HG02973 (cell line): ENCODE data around the gene TNNI3.

Source experiments
- ATAC-seq: cut with Tn5 transposase; IDR thresholded peaks from one replicate; pipeline ENCODE4 v1.9.1; 2021; ENCODE audit warnings: moderate library complexity; ENCODE audit not compliant: unreplicated experiment

Gene TNNI3

DNA sequence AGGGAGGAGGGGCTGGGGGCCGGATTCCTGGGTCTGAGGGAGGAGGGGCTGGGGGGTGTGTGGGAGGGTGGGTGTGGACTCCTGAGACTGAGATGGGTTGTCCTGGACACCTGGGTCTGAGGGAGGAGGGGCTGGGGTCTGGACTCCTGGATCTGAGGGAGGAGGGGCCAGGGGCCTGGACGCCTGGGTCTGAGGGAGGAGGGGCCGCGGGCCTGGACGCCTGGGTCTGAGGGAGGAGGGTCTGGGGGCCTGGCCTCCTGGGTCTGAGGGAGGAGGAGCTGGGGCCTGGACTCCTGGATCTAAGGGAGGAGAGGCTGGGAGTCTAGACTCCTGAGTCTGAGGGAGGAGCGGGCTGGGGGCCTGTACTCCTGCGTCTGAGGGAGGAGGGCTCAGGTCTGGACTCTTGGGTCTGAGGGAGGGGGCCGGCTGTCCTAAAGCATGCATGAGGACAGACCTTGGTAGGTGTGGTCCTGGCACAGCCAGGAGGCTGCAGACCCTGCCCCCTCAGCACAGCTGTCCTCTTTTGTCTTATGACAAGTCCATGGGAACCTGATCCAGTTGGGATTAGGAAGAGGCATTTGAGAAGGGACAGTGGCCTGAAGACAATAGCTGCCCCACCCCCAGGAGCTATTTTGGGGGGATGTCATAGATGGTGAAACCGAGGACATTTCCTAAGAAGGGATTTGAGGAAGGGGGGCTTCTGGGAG lies 9.8 kb downstream of the TNNI3 start:
- ATAC-seq = no peak

DNA sequence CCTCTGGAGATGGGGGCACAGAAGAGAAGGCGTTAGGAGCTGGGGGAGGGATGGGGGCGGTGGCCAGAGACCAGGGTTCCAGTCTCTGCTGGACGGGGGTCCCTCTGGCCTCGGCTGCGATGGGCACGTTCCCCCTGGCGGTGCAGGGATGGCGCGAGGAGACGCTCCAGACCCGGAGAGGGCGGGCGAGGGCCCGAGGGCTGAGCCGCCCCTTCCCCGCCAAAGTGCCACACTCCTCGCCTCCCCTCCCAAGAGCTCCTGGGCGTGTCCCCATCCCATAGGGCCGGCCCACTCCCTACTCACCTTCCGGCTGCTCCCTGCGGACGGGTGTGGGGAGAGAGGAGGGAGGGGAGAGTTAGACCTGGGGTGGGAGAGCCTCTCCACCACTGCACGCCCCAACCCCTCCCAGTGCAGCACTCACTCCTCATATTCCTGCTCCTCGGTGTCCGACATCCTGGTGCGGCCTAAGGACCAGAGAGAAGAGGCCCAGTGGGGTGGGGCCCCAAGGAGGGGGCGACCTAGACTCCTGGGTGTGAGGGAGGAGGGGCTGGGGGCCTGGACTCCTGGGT lies 10.7 kb downstream of the TNNI3 start:
- ATAC-seq = no peak

DNA sequence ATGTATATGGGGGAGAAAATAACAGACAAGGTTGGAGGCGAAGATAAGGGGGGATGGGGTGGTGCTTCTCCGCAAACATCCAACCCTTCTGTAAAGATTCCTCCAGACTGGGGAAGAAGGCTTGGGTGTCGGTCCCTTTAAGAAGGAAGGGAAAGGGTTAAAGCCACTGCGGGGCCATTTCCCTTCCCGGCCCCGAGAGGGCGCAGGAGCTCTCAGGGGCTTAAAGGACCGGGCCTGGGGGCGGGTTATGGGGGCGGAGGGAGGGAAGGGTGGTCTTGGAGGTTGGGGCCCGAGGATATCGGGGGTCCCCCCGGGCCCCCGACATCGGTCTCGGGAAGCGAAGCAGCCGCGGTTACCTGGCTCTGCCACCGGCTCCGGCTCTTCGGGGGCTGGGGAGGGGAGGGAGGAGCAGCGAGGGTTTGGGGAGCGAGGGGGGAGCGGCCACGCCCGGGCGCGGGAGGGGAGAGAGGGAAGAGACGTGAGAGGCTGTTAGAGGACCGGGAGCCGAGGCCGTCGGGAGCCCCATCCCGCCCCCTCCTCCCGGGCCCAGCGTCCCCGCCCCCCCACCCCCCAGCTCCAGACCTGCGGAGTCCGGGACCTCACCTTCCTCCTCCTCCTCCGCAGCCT lies 11.3 kb downstream of the TNNI3 start:
- ATAC-seq = no peak

DNA sequence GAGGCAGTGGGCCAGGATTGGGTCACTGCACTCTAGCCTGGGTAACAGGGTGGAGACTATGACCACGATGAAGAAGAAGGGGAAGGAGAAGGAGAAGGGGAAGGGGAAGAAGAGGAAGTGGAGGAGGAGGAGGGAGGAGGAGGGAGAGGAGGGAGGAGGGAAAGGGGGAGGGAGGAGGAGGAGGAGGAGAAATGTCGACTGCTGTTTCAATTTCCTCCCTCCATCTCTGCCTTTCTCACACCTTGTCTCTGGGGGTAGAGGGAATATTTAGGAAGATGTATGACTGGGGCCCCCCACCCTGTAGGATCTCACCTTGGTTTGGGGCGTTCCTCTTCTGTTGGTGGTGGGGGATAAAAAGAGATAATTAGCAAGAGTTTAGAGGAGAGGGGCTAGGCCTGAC lies 12.3 kb downstream of the TNNI3 start:
- no peak for ATAC-seq

DNA sequence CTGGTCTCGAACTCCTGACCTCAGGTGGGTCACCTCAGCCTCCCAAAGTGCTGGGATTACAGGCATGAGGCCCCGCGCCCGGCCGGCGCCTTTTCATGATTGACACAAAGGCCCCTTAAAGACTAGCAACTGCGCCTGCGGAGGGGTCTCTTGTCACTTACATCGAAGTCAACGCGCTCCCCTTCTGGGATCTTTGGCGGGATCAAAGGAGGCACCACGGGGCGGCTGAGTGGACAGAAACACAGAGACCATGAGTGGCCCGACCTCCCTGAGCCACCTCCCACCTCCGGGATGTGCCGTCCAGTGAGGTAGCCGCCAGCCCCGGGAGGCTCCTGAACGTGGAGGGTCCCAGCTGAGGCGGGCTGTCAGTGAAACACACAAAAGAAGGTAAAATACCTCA lies 15.8 kb downstream of the TNNI3 start:
- ATAC-seq = no peak

DNA sequence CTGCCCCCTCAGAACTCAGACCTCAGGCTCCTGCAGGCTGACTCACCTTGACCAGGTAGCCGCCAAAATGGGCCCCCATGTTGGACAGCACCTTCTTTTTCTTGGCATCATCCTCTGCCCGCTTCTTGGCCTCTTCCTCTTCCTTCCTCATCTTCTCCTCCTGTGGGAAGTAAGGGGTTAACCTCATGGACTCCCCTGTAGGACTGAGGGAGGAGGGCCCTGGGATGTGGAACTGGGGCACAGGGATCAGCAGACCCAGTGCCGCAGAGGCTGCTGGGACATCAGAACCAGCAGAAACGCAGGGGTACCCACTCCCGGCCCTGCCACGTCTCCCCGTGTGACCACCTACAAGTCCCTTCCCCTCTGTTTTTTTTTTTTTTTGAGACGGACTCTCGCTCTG lies 19.6 kb downstream of the TNNI3 start:
- ATAC-seq = no peak

DNA sequence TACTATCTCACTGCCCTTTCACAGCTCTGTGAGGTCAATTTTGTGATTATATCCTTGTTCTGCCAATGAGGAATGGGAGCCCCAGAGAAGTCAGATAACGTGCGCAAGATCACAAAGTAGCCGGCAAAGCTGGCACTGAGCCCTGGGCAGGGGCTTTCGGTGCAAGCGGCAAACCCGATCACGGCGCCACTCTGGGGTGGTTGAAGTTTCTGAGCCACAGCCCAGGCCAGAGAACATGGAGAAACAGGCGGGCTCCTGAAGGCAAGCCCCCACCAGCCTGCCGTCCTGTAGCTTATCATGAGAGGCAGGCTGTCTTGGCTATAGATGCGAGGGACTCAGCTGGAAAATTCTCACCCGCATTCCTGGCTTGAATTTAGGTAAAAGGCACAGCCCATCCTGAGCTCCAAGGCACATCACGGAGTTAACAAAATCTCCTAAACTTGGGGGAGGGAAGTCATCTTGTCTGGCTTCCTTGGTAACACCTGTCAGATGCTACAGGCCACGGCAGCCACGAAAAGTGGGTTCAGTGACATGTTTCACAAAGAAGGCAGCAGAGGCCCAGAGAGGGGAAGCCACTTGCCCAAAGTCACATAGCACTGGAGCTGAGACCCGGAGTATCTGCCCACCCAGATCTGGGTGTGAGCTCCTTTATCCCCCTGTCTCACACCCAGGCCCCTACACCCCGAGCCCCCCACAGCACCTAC lies 21.0 kb downstream of the TNNI3 start:
- no peak for ATAC-seq

DNA sequence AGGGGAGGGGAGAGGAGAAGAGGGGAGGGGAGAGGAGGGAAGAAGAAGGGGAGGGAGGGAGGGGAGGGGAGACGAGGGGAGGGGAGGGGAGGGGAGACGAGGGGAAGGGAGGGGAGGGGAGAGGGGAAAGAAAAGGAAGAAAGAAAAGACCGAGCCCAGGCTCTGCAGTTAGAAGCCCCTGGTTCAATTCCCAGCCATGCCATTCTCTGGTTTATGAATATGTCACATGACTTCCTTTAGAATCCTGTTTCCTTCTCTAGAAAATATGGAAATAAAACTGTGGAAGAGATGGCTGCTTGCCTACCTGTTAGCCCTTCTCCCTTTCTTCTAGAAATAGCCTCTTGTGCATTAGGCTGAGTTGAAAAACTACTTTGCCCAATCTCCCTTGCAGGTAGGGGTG lies 22.8 kb downstream of the TNNI3 start:
- ATAC-seq = no peak

DNA sequence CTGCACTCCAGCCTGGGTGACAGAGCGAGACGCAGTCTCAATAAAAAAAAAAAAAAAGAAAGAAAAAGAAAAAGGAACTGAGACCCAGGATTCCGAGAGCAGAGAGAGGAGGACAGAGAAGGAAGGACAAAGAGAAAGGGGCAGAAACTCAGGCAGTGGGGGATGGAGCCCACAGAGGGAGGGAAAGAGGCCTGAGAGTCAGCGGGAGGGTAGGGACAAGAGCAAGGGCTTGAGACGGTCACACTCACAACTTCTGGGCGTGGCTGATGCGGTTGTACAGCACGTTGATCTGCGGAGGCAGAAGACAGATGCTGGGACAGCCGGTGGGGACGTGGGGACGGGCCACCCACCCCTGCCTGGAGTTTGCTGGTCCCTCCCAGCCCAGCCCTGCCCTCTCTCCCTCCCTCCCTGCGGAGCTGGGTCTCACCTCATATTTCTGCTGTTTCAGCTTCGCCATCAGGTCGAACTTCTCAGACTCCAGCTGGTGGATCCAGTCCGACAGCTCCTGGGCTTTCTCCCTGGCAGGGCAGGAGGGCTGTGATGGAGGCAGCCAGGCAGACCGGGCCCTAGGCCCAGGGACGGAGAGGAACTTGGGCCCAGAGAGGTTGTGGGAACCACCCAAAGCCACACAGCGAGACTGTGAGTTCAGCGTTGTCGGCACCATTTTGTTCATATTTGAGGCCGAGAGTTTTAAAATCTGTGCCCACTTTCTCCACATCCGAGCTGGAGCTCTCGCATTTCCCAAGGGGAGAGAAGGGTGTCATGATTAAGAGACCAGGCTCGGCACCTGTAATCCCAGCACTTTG lies 23.7 kb downstream of the TNNI3 start:
- no peak for ATAC-seq

DNA sequence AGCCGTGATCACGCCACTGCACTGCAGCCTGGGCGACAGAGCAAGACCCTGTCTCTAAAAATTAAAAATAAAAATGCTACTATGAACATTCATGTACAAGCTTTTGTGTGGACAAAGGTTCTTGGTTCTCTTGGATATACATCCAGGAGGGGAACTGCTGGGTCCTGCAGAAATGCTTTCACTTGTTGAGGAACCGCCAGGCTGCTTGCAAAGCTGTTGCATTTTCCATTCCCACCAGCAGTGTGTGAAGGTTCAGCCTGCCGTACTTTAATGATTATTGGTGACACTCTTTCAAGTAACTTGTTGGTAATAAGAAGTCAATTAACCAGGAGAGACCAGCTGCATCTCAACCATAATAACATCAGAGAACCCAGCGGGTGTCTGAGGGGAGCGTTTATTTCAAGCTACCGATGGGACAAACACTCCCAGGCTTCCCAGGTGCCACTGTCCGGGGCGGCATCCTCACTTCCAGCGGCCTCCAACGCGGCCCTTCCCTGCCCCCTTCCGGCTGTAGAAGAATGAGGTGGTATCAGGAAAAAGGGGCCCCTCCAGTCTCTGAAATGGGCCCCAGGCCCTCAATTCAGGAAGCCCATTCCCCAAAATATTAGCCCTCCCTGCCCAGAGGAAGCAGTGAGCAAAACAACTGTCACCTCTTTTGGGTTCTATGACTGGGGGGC lies 24.9 kb downstream of the TNNI3 start:
- ATAC-seq = no peak

DNA sequence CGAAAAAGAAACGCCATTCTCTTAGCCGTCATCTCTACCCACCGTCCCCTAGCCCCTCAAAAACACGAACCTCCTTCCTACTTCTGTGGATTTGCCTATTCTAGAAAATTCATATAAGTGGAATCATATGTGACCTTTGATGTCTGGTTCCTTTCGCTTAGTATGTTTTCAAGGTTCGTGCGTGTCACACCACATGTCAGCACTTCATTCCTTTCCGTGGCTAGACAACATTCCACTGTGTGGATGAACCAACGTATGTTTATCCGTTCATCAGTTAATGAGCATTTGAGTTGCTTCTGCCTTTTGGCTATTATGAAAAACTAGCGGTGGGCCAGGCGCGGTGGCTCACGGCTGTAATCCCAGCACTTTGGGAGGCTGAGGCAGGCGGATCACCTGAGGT lies 26.1 kb downstream of the TNNI3 start:
- ATAC-seq = no peak

DNA sequence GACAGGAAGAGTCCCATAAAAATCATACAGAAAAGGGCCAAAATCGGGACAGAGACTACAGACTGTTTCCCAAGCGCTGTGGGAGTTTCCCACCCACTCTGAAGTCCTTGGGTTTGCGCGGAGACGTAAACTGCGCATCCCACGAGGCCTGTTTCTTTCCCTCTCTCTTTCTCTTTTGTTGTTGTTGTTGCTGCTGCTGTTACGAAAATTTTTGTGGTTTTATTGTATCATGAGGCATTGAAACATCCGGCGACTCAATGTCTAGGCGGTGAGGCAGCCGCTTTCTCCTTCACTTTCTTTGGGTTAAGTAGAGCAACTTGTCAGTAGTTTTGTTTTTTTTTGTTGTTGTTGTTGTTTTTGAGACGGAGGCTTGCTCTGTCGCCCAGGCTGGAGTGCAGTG lies 38.5 kb downstream of the TNNI3 start:
- ATAC-seq = no peak

DNA sequence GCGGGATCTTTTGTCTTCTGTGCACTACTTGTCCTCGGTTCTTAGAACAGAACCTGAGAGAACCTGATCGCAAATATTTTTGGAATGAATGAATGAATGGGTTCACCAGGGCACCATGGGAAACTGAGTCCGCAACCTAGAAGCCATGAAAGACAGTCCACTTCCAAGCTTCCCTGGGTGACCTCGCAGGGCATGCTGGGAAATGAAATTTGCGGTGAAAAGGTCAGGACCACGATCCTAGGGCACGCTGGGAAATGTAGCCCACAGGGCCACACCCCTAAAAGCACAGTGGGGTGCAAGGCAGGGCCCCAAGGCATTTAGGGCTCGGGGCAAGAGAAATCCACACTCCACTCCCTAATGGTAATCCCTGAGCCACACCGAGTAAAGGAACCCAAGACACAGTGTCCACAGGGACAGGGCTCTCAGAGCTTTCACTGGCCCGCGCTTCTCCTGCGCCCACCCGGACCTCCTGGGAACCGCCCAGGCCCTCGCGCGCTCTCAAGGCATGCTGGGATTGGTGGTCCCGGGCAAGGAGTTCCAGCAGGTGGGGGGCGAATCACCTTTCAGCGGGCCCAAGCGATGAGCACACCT lies 39.0 kb downstream of the TNNI3 start:
- ATAC-seq = no peak

DNA sequence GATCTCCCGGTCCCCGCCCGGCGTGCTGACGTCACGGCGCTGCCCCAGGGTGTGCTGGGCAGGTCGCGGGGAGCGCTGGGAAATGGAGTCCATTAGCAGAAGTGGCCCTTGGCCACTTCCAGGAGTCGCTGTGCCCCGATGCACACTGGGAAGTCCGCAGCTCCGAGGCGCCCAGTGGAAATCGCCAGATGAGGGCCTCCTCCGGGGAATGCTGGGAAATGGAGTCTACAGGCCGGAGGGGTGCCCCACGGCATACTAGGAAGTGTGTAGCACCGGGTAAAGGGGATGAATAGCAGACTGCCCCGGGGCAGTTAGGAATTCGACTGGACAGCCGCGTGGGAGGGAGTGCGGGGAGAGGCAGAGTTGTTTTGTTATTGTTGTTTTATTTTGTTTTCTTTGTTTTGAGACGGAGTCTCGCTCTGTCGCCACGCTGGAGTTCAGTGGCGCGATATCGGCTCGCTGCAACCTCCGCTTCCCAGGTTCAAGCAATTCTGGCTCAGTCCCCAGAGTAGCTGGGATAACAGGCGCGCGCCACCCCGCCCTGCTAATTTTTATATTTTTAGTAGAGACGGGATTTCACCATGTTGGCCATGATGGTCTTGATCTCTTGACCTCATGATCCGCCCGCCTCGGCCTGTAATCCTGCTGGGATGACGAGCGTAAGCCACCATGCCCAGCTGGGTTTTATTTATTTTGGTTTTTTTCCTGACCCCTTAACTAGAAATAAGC lies 39.7 kb downstream of the TNNI3 start:
- ATAC-seq = peak; percentile 80

DNA sequence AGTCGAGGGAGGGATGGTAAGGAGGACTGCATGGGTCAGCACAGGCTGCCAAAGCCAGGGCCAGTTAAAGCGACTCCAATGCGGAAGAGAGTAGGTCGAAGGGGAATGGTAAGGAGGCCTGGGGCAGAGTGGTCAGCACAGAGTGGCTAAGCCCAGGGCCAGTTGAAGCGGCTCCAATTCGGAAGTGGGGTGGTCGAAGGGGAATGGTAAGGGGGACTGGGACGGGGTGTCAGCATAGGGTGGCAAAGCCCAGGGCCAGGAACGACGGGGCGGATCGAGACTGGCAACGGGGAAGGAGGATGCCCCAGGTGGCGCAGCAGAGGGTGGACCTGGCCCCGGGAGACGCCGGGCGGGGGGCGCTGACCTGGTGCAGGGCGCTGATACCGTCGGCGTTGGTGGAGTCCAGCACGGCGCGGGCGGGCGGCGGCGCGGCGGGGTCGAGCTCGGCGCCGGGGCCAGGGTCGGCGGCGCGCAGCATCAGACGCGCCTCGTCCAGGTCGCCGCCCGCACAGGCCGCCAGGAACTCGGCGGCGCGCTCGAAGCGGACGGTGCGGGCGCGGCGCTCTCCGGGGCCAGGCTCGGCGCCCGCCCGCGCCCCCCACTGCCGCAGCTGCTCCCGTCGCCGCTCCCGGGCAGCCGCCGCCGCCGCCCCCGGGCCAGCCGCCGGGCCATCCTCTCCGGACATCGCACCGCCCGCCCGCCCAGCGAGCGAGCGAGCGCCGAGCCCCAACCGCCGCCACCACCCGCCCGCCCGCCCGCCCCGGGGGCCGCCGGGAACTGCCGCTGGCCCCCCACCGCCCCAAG lies 40.5 kb downstream of the TNNI3 start, which contains the start of gene PPP1R12C:
Gene PPP1R12C, minus strand, starts transcription at position 779 of the 804 bp plus-strand sequence. Its CDS starts 94 bp downstream, at position 685.
- ATAC-seq = peak; percentile 16

DNA sequence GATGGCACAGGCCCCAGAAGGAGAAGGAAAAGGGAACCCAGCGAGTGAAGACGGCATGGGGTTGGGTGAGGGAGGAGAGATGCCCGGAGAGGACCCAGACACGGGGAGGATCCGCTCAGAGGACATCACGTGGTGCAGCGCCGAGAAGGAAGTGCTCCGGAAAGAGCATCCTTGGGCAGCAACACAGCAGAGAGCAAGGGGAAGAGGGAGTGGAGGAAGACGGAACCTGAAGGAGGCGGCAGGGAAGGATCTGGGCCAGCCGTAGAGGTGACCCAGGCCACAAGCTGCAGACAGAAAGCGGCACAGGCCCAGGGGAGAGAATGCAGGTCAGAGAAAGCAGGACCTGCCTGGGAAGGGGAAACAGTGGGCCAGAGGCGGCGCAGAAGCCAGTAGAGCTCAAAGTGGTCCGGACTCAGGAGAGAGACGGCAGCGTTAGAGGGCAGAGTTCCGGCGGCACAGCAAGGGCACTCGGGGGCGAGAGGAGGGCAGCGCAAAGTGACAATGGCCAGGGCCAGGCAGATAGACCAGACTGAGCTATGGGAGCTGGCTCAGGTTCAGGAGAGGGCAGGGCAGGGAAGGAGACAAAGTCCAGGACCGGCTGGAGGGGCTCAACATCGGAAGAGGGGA lies 41.2 kb downstream of the TNNI3 start:
- no peak for ATAC-seq

DNA sequence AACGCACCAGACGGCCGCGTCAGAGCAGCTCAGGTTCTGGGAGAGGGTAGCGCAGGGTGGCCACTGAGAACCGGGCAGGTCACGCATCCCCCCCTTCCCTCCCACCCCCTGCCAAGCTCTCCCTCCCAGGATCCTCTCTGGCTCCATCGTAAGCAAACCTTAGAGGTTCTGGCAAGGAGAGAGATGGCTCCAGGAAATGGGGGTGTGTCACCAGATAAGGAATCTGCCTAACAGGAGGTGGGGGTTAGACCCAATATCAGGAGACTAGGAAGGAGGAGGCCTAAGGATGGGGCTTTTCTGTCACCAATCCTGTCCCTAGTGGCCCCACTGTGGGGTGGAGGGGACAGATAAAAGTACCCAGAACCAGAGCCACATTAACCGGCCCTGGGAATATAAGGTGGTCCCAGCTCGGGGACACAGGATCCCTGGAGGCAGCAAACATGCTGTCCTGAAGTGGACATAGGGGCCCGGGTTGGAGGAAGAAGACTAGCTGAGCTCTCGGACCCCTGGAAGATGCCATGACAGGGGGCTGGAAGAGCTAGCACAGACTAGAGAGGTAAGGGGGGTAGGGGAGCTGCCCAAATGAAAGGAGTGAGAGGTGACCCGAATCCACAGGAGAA lies 42.0 kb downstream of the TNNI3 start:
- no peak for ATAC-seq
